CD14-positive monocyte (primary cell): Measurements from ENCODE around the gene RASAL2. TPM values are rescaled to one million over a fixed set of nuclear protein-coding genes. Genes with fewer than 3 reads are reported as not detected.
"Not testable (repeated sequence)": the region's sequence is repeated elsewhere in the genome, so short reads cannot be mapped to it uniquely, and the experiment has no call there.

Experiments
- DNase-seq, 3 donors: peaks; one replicate each; pipeline ENCODE4 v3.0.0-alpha.2; 2011 to 2022
- H2AFZ ChIP-seq: 2 replicates; pipeline ENCODE4 v1.6.0; 2012; ENCODE audit warnings: mild to moderate bottlenecking, low read depth, low read length, inconsistent platforms; ENCODE audit not compliant: insufficient read depth, poor library complexity, severe bottlenecking
- H3K27ac ChIP-seq, 2 donors: 1 replicate in 1 of 2; 2 replicates in 1 of 2; pipeline ENCODE4 v1.5.1; 2012 to 2013; ENCODE audit warnings: low read length in 2 of 2, control low read depth in 1 of 2, inconsistent platforms in 1 of 2, low read depth in 1 of 2, mild to moderate bottlenecking in 1 of 2
- H3K27me3 ChIP-seq, 2 donors: one replicate each; pipeline versions ENCODE4 v1.6.0 to v1.6.1; 2011 to 2013; ENCODE audit warnings: low read length in 2 of 2; ENCODE audit not compliant: control insufficient read depth in 2 of 2, insufficient read depth in 2 of 2
- H3K36me3 ChIP-seq, 2 donors: replicated peaks in 1 of 2; 1 replicate in 1 of 2; 2 replicates in 1 of 2; pipeline versions ENCODE4 v1.5.1 to v1.6.1; 2012 to 2013; ENCODE audit warnings: low read length in 2 of 2, control low read depth in 1 of 2, inconsistent platforms in 1 of 2, mild to moderate bottlenecking in 1 of 2; ENCODE audit not compliant: insufficient read depth in 2 of 2, control insufficient read depth in 1 of 2
- H3K4me1 ChIP-seq, 2 donors: 1 replicate in 1 of 2; 2 replicates in 1 of 2; pipeline versions ENCODE4 v1.5.1 to v1.6.1; 2012 to 2013; ENCODE audit warnings: low read length in 2 of 2, control low read depth in 1 of 2, inconsistent platforms in 1 of 2, mild to moderate bottlenecking in 1 of 2, moderate library complexity in 1 of 2; ENCODE audit not compliant: insufficient read depth in 2 of 2, control insufficient read depth in 1 of 2
- H3K4me2 ChIP-seq: replicated peaks from 2 replicates; pipeline ENCODE3; 2012; ENCODE audit warnings: low read length, moderate library complexity, mild to moderate bottlenecking; ENCODE audit not compliant: poor library complexity, severe bottlenecking; ENCODE audit errors: extremely low read depth
- H3K4me3 ChIP-seq, 3 experiments: fragments of 200-600 bp in 1 of 3; sonication (generic) in 1 of 3; replicated peaks in 1 of 3; 1 replicate in 2 of 3; 2 replicates in 1 of 3; pipeline ENCODE4 v1.5.1; 2011 to 2013; ENCODE audit warnings: low read length in 3 of 3, mild to moderate bottlenecking in 3 of 3, control low read depth in 2 of 3, low read depth in 2 of 3, inconsistent platforms in 1 of 3, moderate library complexity in 1 of 3
- H3K79me2 ChIP-seq: 2 replicates; pipeline ENCODE4 v1.6.0; 2012; ENCODE audit warnings: mild to moderate bottlenecking, control low read depth, inconsistent platforms, low read length, moderate library complexity; ENCODE audit not compliant: insufficient read depth
- H3K9ac ChIP-seq: 2 replicates; pipeline ENCODE4 v1.6.0; 2017; ENCODE audit warnings: low read length, mild to moderate bottlenecking; ENCODE audit not compliant: insufficient read depth, poor library complexity, severe bottlenecking
- H3K9me3 ChIP-seq, 2 donors: replicated peaks in 1 of 2; 1 replicate in 1 of 2; 2 replicates in 1 of 2; pipeline versions ENCODE4 v1.5.1 to v1.6.1; 2012 to 2013; ENCODE audit warnings: low read length in 2 of 2, control low read depth in 1 of 2; ENCODE audit not compliant: control insufficient read depth in 1 of 2, insufficient read depth in 1 of 2
- H4K20me1 ChIP-seq: 2 replicates; pipeline ENCODE4 v1.6.0; 2012; ENCODE audit warnings: mild to moderate bottlenecking, low read length, control low read depth, moderate library complexity; ENCODE audit not compliant: insufficient read depth
- H3K27ac Mint-ChIP-seq, 7 donors: one replicate each; pipeline ENCODE4 v1.8.0; 2020; ENCODE audit warnings: mild to moderate bottlenecking in 7 of 7, mixed read lengths in 7 of 7, moderate library complexity in 6 of 7, inconsistent platforms in 2 of 7
- H3K27me3 Mint-ChIP-seq, 3 donors: one replicate each; pipeline ENCODE4 v1.8.0; 2021 to 2022; ENCODE audit warnings: low read depth in 3 of 3, mild to moderate bottlenecking in 3 of 3, mixed read lengths in 3 of 3, moderate library complexity in 3 of 3, inconsistent platforms in 1 of 3
- H3K36me3 Mint-ChIP-seq, 2 donors: one replicate each; pipeline ENCODE4 v1.8.0; 2020; ENCODE audit warnings: mixed read lengths in 2 of 2, inconsistent platforms in 1 of 2, mild to moderate bottlenecking in 1 of 2
- H3K4me1 Mint-ChIP-seq: one replicate; pipeline ENCODE4 v1.8.0; 2020; ENCODE audit warnings: mild to moderate bottlenecking, mixed read lengths
- H3K4me3 Mint-ChIP-seq, 2 donors: one replicate each; pipeline ENCODE4 v1.8.0; 2020; ENCODE audit warnings: mild to moderate bottlenecking in 2 of 2, mixed read lengths in 2 of 2, moderate library complexity in 1 of 2
- H3K9me3 Mint-ChIP-seq, 7 donors: one replicate each; pipeline ENCODE4 v1.8.0; 2020 to 2022; ENCODE audit warnings: mixed read lengths in 7 of 7, mild to moderate bottlenecking in 6 of 7, moderate library complexity in 6 of 7, inconsistent platforms in 2 of 7
- WGBS: methylation state at CpG from one replicate; pipeline ENCODE4 v1.1.5; 2013; ENCODE audit warnings: missing lambda C conversion rate; ENCODE audit not compliant: insufficient coverage; 5-methylcytosine and 5-hydroxymethylcytosine counted together
- intact Hi-C, 2 donors: fragments of 100-400 bp; cut with micrococcal nuclease; formaldehyde crosslinking; loops; one replicate each; pipeline versions ENCODE4 v1.15.0 to v1.15.1; 2023
- polyA plus RNA-seq, 3 donors: library from polyadenylated mRNA; depleted of rRNA in 1 of 3; unstranded in 2 of 3; stranded (reverse) in 1 of 3; fragments of 300-500 nt in 2 of 3; fragments of >200 nt in 1 of 3; fragmentation: Illumina TruSeq in 2 of 3; gene quantifications; 1 replicate in 2 of 3; 2 replicates in 1 of 3; pipeline ENCODE4 v1.2.3, GENCODE V29; 2012 to 2021
- TF ChIP-seq, protein P1 (sequence below): fragments of 200-600 bp; IDR thresholded peaks from one replicate; pipeline ENCODE4 v1.8.0; 2022; ENCODE audit warnings: antibody characterized with exemption, mild to moderate bottlenecking

Gene RASAL2
- polyA plus RNA-seq, 3 donors = 0.15 to 1.00 (median 0.63) TPM

DNA sequence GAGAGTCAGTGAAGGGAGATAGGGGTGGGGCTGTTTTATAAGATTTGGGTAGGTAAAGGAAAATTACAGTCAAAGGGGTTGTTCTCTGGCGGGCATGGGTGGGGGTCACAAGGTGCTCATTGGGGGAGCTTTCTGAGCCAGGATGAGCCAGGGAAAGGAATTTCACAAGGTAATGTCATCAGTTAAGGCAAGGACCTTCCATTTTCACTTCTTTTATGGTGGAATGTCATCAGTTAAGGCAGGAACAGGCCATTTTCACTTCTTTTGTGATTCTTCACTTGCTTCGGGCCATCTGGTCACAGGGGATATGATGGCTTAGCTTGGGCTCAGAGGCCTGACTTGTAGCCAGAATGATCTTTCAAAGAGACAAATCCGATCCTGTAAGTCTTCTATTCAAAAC, 159.7 kb downstream of the RASAL2 start:
- H3K27ac Mint-ChIP-seq, H3K4me1 Mint-ChIP-seq, H2AFZ ChIP-seq, H3K27me3 Mint-ChIP-seq, H3K4me2 ChIP-seq, H3K27ac ChIP-seq, intact Hi-C loops, H3K27me3 ChIP-seq, H3K4me3 ChIP-seq, H4K20me1 ChIP-seq, H3K4me1 ChIP-seq, DNase-seq, H3K36me3 ChIP-seq, H3K9ac ChIP-seq, H3K36me3 Mint-ChIP-seq, H3K79me2 ChIP-seq, H3K4me3 Mint-ChIP-seq: not testable (repeated sequence)
- WGBS = 93% methylated on average over 3 of the region's 3 CpGs
- peaks cover 17 to 35% (median 21%) of the 10 kb centered on the region in 7 donors for H3K9me3 Mint-ChIP-seq
- peaks cover 0 to 18% of the 10 kb centered on the region in 2 donors for H3K9me3 ChIP-seq

DNA sequence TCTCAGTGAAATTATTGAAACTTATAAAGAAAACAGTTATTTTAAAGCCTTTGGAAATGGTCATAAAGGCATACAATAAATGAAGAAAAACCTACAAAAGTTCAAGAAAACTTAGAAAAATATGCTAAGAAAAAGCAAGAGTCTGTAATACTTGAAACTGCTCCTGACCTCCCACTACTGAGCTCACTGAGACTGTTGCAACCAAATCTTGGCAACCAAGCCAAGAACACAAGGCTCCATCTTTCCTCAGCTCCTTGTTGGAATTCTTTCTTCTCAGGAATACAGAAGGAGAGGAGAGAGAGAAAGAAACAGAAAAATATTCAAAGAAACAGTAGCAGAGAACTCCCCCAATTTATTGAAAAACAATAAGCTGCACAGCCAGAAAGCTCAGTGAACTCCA, 160.5 kb downstream of the RASAL2 start:
- no peak overlapping the region for H3K27ac Mint-ChIP-seq
- no peak overlapping the region for H3K4me3 ChIP-seq
- peaks cover 0 to 3% of the 10 kb centered on the region in 2 donors for H3K36me3 Mint-ChIP-seq
- H3K4me3 Mint-ChIP-seq = no peak overlapping the region
- H2AFZ ChIP-seq = no peak overlapping the region
- intact Hi-C loops = no loop called here
- H3K9me3 ChIP-seq = peaks cover 0 to 15% of the 10 kb centered on the region in 2 donors
- H3K36me3 ChIP-seq = no peaks in the 10 kb centered on the region
- H3K27me3 ChIP-seq = no peaks in the 10 kb centered on the region
- H3K27me3 Mint-ChIP-seq = no peaks in the 10 kb centered on the region
- no peaks in the 10 kb centered on the region for H4K20me1 ChIP-seq
- no peaks in the 10 kb centered on the region for H3K4me1 Mint-ChIP-seq
- H3K4me1 ChIP-seq = no peaks in the 10 kb centered on the region
- TF ChIP-seq, protein P1, sequence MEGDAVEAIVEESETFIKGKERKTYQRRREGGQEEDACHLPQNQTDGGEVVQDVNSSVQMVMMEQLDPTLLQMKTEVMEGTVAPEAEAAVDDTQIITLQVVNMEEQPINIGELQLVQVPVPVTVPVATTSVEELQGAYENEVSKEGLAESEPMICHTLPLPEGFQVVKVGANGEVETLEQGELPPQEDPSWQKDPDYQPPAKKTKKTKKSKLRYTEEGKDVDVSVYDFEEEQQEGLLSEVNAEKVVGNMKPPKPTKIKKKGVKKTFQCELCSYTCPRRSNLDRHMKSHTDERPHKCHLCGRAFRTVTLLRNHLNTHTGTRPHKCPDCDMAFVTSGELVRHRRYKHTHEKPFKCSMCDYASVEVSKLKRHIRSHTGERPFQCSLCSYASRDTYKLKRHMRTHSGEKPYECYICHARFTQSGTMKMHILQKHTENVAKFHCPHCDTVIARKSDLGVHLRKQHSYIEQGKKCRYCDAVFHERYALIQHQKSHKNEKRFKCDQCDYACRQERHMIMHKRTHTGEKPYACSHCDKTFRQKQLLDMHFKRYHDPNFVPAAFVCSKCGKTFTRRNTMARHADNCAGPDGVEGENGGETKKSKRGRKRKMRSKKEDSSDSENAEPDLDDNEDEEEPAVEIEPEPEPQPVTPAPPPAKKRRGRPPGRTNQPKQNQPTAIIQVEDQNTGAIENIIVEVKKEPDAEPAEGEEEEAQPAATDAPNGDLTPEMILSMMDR = no peak
- no peak for DNase-seq
- no peak overlapping the region for H3K4me2 ChIP-seq
- H3K27ac ChIP-seq = no peak overlapping the region
- H3K79me2 ChIP-seq = no peaks in the 10 kb centered on the region
- no peak overlapping the region for H3K9ac ChIP-seq
- H3K9me3 Mint-ChIP-seq = peaks cover 10 to 29% (median 17%) of the 10 kb centered on the region in 7 donors
